GM19397 (cell line): ENCODE results near the gene RBBP5.
"Not testable (repeated sequence)": the region's sequence is repeated elsewhere in the genome, so short reads cannot be mapped to it uniquely, and the experiment has no call there.

Experiments
- ATAC-seq: cut with Tn5 transposase; IDR thresholded peaks from one replicate; pipeline ENCODE4 v1.9.1; 2021; ENCODE audit warnings: mild to moderate bottlenecking, moderate library complexity; ENCODE audit not compliant: unreplicated experiment

The RBBP5 gene

GRCh38 chr1:205121660-205122488, at the start of gene RBBP5:
Gene RBBP5, minus strand, starts transcription at chr1:205121978. Its CDS starts 105 bp downstream, at chr1:205121873.
- peak; percentile 89 for ATAC-seq

- no peak for ATAC-seq
Observed at GRCh38 chr1:205171369-205171768, 49.6 kb upstream of the RBBP5 start.

- ATAC-seq, result no peak
Observed at GRCh38 chr1:205170532-205171269, 48.9 kb upstream of the RBBP5 start.

GRCh38 chr1:205169248-205169647, 47.5 kb upstream of the RBBP5 start:
- ATAC-seq, result no peak

GRCh38 chr1:205168291-205168690, 46.5 kb upstream of the RBBP5 start:
- no peak for ATAC-seq

GRCh38 chr1:205162301-205162700, 40.5 kb upstream of the RBBP5 start:
- no peak for ATAC-seq

- no peak for ATAC-seq
Observed at GRCh38 chr1:205161076-205161475, 39.3 kb upstream of the RBBP5 start.

- no peak for ATAC-seq
Observed at GRCh38 chr1:205158048-205158616, 36.4 kb upstream of the RBBP5 start.

- ATAC-seq, result not testable (repeated sequence)
Observed at GRCh38 chr1:205155665-205156377, 34.0 kb upstream of the RBBP5 start.

- no peak for ATAC-seq
Observed at GRCh38 chr1:205152505-205152904, 30.7 kb upstream of the RBBP5 start.

GRCh38 chr1:205150651-205151428, 29.1 kb upstream of the RBBP5 start:
- no peak for ATAC-seq

GRCh38 chr1:205147191-205147835, 25.5 kb upstream of the RBBP5 start:
- ATAC-seq, result no peak

- ATAC-seq, result no peak
Observed at GRCh38 chr1:205144751-205145150, 23.0 kb upstream of the RBBP5 start.

- no peak for ATAC-seq
Observed at GRCh38 chr1:205144046-205144720, 22.4 kb upstream of the RBBP5 start.

- no peak for ATAC-seq
Observed at GRCh38 chr1:205142102-205142469, 20.3 kb upstream of the RBBP5 start.

- ATAC-seq, result peak; percentile 53
Observed at GRCh38 chr1:205141236-205142101, 19.7 kb upstream of the RBBP5 start.

GRCh38 chr1:205140113-205140512, 18.3 kb upstream of the RBBP5 start:
- no peak for ATAC-seq

GRCh38 chr1:205137901-205138300, 16.1 kb upstream of the RBBP5 start:
- ATAC-seq, result no peak
